Left lobe of liver (tissue), 2 donors: Measurements from ENCODE around the gene EXT2. TPM values are rescaled to one million over a fixed set of nuclear protein-coding genes. Genes with fewer than 3 reads are reported as not detected.

Experiments
- ATAC-seq: fragments of 200-7000 bp; cut with Tn5 transposase; one replicate; pipeline ENCODE4 v1.9.1; 2020; ENCODE audit warnings: mild to moderate bottlenecking, moderate library complexity
- DNase-seq: peaks from one replicate; pipeline ENCODE4 v3.0.0-alpha.2; 2020; ENCODE audit warnings: low spot score
- total RNA-seq: library from RNA; stranded (reverse); gene quantifications from one replicate; pipeline ENCODE4 v1.2.1, GENCODE V29; 2021
- donor health status: DM: no; HTN: no; CAD: no; lungs with moderate emphysema.
- donor health status: DM: no; HTN: yes; CAD: no.

The EXT2 gene
- total RNA-seq, 1 donor from 2014 or later: 22.9 TPM

- DNase-seq (no peak), ATAC-seq (no peak)
These were observed 35.3 kb downstream of the EXT2 start for GRCh38 chr11:44130751-44131150.

GRCh38 chr11:44133335-44133946, 38.0 kb downstream of the EXT2 start:
- ATAC-seq: peak; percentile 84
- no peak for DNase-seq

GRCh38 chr11:44134625-44135024, 39.1 kb downstream of the EXT2 start:
- no peak for ATAC-seq

DNA sequence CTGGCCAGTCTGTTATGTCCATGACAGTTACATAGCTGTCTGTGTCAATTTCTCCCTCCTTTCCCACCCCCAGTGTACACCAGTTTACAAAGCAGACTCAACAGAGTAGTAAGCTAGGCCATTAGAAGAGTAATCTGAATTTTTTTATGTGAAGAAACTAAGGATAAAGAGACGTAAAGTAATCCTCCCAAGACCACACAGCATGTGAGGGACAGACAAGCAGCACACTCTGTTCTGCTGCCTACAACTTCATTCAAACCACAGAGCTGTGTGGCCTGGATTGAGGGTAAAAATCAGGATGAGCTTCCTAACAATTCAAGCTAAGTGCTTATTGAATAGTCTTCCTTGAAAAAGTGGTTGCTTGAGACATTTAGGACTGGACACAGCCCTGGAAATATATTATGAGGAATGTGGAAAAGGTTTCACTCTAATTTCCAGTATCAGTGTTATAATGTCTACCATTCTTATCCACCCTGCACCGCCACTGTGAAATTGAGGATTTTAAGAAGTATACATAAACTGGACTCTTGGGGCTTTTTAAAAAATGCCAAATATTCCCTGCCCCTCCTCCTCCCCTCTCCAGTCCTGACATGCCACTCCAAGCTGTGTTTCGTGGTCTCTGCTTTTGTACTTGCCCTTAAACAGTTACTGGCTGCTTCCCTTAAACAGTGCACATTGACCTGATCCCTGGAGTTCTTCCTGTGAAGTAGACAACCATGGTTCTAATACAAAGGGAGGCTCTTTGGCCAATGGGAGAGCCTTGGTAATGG, 40.9 kb downstream of the EXT2 start:
- ATAC-seq: no peak
- DNase-seq: no peak

More at GRCh38 chr11:44134625-44135024, 39.1 kb downstream of the EXT2 start:
- no peak for DNase-seq

GRCh38 chr11:44137057-44137456, 41.6 kb downstream of the EXT2 start:
- ATAC-seq: no peak

GRCh38 chr11:44138286-44138685, 42.8 kb downstream of the EXT2 start:
- no peak for DNase-seq
- no peak for ATAC-seq

More at GRCh38 chr11:44137057-44137456, 41.6 kb downstream of the EXT2 start:
- DNase-seq: no peak

GRCh38 chr11:44138980-44139379, 43.5 kb downstream of the EXT2 start:
- DNase-seq (no peak), ATAC-seq (no peak)

- no peak for DNase-seq
- no peak for ATAC-seq
These were observed 44.3 kb downstream of the EXT2 start for GRCh38 chr11:44139565-44140330.

DNA sequence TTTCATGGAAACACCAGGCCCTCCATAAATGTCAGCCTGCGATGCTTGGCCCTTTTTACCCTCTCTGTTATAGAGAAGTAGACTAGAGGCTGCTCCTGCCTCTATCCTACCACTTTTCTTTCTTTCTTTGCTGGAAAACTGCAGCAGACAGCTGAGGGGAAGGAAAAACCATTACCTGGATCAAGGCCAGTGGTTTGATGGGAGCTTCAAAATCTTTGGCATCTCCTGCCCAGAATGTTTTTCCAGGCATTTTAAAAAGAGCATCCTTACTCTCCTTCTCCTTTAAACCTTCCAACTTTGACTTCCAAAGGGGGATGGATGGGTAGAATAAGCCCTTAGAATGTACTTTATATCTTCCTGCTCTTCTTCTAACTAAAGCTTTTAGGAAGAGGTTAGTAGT, 44.9 kb downstream of the EXT2 start:
- DNase-seq: no peak
- no peak for ATAC-seq

- no peak for ATAC-seq
- DNase-seq: no peak
These were observed 45.3 kb downstream of the EXT2 start for GRCh38 chr11:44140805-44141204.

DNA sequence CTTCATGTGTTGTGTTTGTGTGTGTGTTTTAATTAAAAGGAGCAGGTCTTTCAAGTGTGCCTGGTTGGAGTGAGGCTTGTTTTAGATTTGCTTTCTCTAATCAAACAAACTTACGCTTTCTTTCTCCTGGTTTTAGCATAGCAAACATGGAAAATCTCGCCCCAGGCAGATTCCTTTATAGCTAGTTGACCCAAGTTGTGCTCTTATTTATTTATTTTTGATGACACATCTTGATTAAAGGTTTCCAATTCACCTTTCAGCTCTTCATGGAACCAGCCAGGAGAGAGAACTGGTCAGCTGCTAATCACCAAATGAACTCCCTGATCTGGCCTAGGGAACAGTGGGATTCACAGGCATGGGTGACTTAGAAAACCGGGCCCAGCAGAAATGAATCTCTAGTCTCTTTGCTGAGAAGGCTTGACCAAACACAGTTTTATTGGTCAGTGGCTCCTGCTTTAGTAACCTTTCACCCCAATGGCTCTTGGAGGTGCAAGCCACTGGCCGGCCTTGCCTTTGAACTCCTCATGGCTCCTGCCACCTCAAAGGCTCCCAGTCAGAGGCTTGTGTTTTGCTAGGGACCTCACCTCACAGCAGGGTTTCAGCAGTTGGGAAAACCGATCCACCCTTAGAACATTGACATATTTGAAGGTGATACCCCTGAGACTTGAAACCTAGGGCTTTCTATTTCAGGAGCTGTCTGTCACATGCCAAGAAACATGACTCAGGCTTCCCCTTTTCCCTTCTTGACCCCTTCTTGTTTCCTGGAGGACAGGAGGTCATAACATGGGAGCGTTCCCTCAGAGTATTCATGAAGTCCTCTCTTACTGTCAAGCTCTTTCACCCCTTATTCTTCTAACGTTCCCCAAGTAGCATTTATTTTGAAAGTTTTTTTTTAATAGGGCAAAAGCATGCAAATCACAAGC, 48.8 kb downstream of the EXT2 start:
- ATAC-seq (no peak), DNase-seq (no peak)

DNA sequence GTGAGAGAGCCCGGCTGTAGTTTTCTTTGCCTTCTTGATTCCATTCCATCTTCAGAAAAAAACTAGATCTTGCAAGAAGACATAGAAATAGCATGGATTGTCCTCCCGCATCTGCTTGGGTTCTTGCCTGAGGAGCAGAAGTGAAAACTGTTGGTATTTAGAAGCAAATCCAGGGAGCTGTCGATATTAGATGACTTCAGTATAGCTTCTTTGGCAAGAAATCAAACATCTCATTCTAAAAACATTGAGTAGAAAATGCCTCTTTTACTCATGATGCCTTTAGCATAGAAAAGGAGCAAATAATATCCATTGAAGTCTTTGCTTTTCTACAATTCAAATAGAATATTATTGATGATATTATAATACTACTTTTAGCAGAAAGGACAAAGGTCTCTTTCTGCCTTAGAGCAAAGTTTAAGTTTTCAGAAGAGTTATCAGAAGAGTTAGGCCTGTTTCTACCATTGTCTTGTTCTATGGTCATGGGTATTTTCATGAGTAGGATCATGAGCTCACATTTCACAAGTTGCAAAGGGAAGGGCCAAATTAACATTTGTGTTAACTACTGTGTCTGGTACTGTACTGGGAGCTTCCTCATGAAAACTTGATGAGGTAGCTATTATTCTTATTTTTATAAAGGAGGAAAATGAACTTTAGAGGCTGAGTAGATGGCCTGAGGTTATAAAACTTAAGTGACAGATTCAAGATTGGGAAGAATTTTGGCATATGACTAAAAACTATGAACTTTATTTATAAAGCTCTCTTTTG, 49.7 kb downstream of the EXT2 start:
- no peak for DNase-seq

GRCh38 chr11:44146931-44147330, 51.5 kb downstream of the EXT2 start:
- DNase-seq (no peak), ATAC-seq (no peak)

More for the DNA sequence above, 49.7 kb downstream of the EXT2 start:
- ATAC-seq: no peak

GRCh38 chr11:44147751-44148150, 52.3 kb downstream of the EXT2 start:
- DNase-seq (no peak), ATAC-seq (no peak)

DNA sequence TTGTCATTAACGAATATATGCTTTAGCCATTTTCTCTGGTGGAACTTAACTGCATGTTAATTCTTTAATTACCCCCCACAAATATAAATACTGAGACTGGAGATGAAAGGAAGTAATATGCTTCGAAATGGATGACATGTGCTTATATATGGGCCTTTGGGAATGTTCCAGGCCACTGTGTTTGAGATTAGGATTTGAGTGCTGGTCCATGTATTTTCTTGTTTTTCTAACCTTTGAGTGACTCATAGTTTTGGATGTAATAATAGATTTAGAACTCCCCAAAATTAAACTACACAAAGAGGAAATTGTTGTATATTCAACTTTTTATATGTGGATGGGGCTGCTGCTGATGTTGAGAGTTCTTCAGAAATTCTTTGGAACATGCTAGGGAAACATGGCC, 54.2 kb downstream of the EXT2 start:
- DNase-seq: no peak

GRCh38 chr11:44150401-44150800, 54.9 kb downstream of the EXT2 start:
- ATAC-seq: no peak

More for the DNA sequence above, 54.2 kb downstream of the EXT2 start:
- no peak for ATAC-seq

GRCh38 chr11:44157019-44157418, 61.5 kb downstream of the EXT2 start:
- no peak for ATAC-seq
- no peak for DNase-seq

More at GRCh38 chr11:44150401-44150800, 54.9 kb downstream of the EXT2 start:
- no peak for DNase-seq

DNA sequence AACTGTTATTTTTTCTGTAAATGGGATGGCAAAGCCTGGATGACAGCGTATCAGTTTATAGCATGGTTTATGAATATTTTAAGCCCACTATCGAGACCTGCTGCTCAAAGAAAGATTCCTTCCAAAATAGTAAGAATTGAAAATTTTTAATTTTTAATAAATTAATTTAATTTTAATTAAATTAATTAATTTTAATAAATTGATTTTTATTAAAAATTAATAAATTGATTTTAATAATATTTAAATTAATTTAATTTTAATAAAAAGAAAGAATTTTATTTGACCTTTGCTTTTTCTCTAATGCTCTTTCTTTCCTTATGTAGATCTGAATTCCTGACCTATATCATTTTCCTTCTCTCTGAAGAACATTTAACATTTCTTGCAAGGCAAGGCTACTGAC, 62.9 kb downstream of the EXT2 start:
- DNase-seq (no peak), ATAC-seq (no peak)

GRCh38 chr11:44159848-44160721, 64.6 kb downstream of the EXT2 start:
- DNase-seq: no peak
- ATAC-seq: no peak
